HG02678 (cell line): ENCODE measurements around the gene IQCF2.
"Not testable (repeated sequence)": the region's sequence is repeated elsewhere in the genome, so short reads cannot be mapped to it uniquely, and the experiment has no call there.

Experiments
- ATAC-seq: cut with Tn5 transposase; IDR thresholded peaks from one replicate; pipeline ENCODE4 v1.9.1; 2021; ENCODE audit warnings: mild to moderate bottlenecking, moderate library complexity; ENCODE audit not compliant: unreplicated experiment

IQCF2 gene

DNA sequence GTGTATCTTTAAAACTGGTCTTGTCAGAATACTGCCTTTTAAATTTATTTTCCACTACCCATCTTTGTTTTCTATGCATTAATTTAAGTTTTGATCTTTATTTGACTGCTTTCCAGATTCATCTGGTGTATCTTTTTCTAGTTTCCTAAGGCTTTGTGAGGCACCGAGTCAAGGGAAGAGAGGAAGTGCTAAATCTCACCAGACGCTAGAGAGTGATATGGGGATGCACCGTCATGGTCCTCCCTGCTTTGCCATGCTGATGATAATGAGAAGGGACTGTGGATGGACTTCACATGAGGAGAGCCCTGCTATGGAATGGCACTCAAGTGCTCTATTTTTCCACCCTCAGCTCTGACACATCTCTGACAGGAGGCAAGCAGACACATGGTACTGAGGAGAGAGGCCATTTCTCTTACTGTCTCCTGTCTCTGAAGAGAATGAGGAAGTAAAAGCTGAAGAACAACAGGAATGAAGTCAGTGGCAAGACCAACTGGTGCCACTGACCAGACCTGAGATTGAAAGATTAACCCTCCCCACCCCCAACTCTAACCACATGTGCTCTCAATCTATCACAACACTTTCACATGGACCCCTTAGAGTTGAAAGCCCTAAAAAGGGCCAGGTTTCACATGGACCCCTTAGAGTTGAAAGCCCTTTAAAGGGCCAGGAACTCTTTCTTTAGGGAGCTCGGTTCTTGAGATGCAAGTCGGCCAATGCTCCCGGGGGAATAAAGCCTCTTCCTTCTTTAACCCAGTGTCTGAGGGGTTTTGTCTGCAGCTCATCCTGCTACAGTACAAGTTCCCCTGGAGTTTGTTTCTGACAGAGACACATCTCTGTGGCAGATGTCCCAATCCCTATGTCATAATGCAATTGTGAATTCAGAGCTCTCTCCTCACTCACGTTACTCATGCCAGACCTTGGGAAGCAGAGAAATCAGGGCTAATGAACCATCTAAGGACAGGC lies at the start of gene IQCF2:
Gene IQCF2 (plus strand): TSS at position 913 of the 963 bp plus-strand sequence. CDS start 52 bp downstream, outside the sequence.
- ATAC-seq: no peak

DNA sequence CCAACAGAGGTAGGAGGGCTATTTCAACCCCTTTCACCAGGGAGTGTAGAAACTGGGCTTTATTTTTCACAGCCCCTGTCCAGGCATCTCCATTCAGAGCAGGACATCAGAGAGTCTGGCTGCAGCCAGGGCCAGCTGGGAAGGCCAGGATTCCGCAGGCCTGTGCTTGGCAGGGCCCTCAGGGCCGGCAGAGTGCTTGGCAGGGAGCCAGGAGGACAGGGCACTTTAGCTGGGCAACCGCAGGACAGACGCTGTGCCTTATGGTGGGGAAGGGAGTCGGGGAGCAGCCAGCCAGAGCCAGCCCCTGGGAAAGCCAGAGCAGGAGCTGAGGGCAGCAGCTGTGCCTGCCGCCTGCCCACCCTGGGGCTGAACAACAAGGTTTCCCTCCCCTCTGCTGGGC lies 47.9 kb upstream of the IQCF2 start:
- ATAC-seq: no peak

DNA sequence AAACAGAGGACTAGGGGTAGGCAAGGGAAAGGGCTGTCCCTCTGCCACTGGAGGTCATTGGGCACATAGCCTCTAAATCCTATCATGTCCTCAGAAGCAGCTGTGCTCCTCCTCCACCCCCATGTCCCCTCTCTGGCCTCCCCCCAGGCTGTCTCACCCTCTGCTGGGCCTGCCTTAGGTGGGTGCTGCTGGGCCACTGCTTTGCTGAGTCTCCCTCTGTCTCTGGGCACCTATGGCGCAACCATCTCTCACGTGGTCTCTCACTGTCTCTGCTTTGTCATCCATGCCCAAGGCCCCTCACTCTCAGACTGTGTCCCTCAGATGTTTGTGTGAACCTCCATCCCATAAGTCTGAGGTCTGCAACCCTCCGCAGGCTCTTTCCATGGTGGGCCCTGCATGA lies 47.4 kb upstream of the IQCF2 start:
- no peak for ATAC-seq

GRCh38 chr3:51815614-51816013 lies 45.8 kb upstream of the IQCF2 start:
- no peak for ATAC-seq

DNA sequence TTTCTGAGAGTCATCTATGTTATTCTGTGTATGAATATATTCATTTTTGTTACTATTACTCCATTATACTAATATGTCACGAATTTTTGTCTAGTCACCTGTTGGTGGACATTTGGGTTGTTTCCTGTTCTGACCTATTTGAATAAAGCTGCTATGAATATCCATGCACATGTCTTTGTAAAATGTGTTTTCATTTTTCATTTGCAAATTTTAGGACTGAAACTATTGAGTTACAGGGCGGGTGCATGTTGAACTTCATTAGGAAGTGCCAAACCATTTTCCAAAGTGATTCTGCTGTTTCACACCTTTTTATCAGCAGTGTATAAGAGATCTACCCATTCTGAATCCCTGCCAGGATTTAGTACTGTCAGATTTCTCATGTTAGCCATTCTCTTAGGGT lies 44.7 kb upstream of the IQCF2 start:
- no peak for ATAC-seq

DNA sequence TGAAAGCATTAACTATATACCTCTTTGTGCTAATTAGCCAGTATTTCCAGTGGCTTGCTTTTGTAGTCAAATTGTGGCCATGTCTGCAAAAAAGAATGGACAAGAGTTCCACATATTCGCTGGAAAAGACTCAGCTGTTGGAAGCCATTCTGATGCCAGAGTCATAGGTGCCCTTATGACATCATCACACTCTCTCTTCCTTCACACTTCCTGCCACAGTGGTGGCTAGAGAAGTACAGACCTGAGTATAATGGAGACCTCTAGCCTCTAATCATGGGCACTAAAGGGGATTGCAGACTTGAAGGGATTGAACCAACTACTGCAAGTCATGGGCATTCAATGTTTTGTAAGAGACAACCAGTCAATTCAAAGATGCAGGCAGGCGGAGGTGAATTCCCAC lies 44.0 kb upstream of the IQCF2 start:
- no peak for ATAC-seq

DNA sequence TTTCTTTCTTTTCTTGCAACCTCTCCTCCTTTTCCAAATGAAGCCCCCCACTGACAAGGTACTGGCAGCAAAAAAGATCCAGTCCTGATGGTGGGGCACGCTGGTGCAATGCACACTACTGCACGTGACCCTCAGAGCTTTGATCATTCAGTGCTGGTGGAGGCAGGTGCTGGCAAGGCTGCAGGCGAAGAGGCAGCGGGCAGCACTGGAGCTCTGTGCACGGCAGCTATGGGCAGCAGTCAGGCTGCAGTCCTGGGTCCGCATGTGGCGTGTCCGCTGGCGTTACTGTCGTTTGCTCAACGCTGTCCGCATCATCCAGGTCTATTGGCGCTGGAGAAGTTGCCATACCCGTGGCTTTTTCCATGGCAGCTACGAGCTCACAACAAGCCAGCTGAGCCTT lies 42.3 kb upstream of the IQCF2 start:
- no peak for ATAC-seq

- ATAC-seq: no peak
Measured at GRCh38 chr3:51819709-51820406, 41.6 kb upstream of the IQCF2 start.

GRCh38 chr3:51828297-51828696 lies 33.1 kb upstream of the IQCF2 start:
- ATAC-seq: no peak

GRCh38 chr3:51830345-51830744 lies 31.1 kb upstream of the IQCF2 start:
- ATAC-seq: no peak

GRCh38 chr3:51830836-51831385 lies 30.5 kb upstream of the IQCF2 start:
- ATAC-seq: no peak

DNA sequence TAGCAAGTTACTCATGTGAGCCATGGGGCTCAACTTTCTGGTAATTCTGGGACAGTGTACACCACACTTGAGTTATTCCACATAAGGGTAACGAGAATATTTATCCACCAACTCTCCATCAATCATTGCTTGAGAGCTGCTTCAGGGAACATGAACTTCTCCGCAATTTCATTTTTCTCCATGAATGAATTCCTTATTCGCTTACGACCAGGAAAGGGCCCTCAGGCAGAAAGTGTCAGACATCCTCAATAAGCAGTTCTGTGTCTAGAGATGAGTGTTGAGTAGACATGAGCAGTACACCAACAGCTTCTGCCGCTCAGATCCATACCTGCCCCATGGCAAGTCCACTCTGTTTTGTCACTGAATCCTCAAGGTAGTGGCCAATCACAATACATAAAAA lies 24.8 kb upstream of the IQCF2 start:
- no peak for ATAC-seq

DNA sequence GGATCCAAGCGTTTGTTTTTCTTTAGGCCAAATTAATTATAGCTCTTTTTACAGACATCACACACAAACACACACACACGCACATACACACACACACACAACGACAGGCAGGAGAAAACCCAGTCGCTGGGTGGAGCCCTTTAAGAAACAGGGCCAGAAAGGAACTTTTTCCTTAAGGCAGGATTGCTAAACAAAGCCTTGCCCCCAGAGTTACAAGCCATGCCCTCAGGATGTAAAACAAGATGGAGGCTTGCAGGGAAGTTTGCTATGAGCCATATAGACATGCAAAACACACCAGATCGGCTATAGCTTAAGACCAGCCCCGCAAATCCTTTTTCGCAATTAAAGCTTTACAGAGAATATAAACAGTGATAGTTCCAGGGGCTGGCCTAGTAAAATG lies 16.3 kb upstream of the IQCF2 start:
- ATAC-seq: no peak

- ATAC-seq: not testable (repeated sequence)
Measured at GRCh38 chr3:51855411-51855810, 6.0 kb upstream of the IQCF2 start.

DNA sequence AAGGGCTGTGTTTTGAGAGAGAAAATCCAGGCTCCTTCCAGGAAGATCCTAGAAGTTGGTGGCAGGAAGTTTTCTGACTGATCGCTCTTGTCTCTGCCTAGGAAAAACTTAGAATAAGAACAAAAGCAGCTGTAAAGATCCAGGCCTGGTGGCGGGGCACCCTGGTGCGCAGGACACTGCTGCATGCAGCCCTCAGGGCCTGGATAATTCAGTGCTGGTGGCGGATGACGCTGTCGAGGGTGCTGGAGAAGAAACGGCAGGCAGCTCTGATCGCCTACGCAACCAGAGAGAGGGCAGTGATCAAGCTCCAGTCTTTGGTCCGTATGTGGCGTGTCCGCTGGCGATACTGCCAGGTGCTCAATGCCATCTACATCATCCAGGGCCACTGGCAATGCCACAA lies 1.5 kb downstream of the IQCF2 start:
- no peak for ATAC-seq

DNA sequence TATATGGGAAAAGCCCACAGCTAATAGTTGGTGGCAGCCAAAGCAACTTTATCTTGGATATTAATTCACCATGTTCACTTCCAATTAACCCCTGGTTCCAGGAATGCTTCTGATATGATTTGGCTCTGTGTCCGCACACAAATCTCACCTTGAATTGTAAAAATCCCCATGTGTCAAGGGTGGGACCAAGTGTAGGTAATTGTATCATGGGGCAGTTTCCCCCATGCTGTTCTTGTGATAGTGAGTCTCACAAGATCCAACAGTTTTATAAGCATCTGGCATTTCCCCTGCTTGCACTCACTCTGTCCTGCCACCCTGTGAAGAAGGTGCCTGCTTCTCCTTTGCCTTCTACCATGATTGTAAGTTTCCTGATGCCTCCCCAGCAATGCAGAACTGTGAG lies 7.5 kb downstream of the IQCF2 start:
- ATAC-seq: not testable (repeated sequence)

GRCh38 chr3:51869304-51869703 lies 7.9 kb downstream of the IQCF2 start:
- no peak for ATAC-seq

DNA sequence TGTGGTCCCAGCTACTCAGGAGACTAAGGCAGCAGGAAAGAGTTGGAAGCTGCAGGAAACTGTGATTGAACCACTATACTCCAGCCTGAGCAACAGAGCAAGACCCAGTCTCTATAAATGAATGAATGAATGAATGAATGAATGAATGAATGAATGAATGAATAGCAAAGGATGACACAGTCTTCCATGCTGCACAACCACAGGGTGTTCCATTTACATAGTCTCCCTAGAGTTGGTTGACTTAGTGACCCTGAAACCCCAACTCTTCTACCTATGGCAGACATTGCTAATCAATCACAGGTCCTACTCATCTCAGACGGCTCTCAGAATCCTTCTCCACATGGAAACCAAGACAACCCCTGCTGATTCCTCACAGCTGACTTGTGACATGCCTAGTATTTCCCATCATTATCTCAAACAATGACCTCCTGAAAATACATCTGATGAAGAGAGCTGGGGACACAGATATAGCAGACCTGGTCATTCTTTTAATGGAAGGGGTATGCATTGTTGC lies 11.9 kb downstream of the IQCF2 start:
- ATAC-seq: no peak

DNA sequence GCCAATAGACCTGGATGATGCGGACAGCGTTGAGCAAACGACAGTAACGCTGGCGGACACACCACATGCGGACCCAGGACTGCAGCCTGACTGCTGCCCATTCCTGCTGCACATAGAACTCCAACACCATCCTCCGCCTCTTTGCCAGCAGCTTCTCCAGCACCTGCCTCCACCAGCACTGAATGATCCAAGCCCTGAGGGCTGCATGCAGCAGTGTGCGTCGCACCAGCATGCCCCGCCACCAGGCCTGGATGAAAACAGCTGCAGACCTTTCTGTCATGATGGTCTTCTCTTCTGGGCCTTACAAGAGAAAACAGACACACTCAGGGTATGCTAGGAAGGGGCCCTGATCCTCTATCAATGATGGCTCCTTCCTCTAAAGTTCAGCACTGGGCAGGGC lies 12.5 kb downstream of the IQCF2 start:
- no peak for ATAC-seq

- ATAC-seq: no peak
Measured at GRCh38 chr3:51874411-51874810, 13.0 kb downstream of the IQCF2 start.

DNA sequence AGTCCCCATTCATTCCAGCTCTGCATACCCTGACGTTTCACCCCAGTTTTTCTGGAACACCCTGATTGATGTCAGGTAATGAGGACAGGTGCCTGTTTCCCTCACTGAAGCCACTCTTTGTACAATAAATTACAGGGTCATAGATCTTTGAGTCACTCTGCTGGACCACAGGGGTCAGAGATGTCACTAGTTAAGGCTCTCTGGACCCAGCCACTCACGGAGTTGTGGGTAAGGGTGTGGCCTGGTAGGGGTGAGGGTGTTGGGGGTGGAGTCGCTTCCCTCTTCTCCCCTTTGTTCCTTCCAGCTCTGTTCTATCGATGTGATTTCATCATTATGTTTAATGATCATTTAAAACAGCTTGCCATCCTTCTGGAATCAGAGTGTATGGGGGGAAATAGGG lies 13.5 kb downstream of the IQCF2 start:
- ATAC-seq: no peak

GRCh38 chr3:51875501-51875900 lies 14.1 kb downstream of the IQCF2 start, which contains the start of gene IQCF5:
TSS of gene IQCF5 (minus strand) at chr3:51875601. CDS start at chr3:51875531, 70 bp downstream.
- no peak for ATAC-seq
